HG03103 (cell line): Measurements from ENCODE around the gene SNTB2.

Experiments used
- ATAC-seq: cut with Tn5 transposase; IDR thresholded peaks from one replicate; pipeline ENCODE4 v1.9.1; 2021; ENCODE audit warnings: low read depth; ENCODE audit not compliant: unreplicated experiment

The SNTB2 gene

DNA sequence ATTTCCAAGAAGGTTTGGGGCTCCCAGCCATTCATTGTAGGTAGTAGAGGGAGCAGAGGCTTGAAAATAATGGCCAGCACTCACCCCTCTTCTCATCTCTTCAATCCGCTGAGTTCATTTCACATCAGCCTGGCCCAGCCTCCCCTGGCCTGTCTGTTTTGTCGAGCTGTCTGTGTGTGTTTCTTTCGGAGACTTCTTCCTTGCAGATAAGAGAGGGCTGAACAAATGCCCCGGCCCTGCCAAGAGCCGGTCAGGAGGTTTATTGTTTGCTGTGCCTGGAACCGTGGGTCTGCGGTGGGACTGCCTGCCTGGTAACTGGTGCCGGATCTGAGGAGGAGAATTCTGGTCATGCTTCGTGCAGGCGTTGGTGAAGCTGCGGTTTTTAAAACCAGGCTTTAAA lies 127.6 kb downstream of the SNTB2 start:
- no peak for ATAC-seq

GRCh38 chr16:69315486-69316311 lies 128.7 kb downstream of the SNTB2 start:
- no peak for ATAC-seq

DNA sequence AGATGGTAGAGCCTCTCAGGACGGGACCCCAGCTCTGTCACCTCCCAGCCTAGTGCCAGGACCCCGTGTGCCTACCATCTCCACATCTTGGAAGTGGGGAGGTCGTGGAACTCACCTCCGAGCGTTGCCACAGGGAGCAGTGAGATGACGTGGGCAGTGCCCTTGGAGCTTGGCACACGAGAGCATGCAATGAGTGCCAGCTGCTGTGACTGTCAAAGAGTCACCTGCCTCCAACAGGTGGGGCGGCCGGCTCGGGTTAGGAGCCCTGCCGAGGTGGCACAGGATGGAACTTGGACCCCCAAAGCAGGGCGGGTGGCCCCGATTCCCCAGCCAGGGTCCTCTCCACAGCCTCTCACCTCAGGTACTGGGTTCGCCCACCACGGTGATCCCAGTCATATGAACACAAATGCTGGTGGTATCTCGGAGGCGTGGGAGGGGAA lies 129.7 kb downstream of the SNTB2 start:
- ATAC-seq, result no peak

DNA sequence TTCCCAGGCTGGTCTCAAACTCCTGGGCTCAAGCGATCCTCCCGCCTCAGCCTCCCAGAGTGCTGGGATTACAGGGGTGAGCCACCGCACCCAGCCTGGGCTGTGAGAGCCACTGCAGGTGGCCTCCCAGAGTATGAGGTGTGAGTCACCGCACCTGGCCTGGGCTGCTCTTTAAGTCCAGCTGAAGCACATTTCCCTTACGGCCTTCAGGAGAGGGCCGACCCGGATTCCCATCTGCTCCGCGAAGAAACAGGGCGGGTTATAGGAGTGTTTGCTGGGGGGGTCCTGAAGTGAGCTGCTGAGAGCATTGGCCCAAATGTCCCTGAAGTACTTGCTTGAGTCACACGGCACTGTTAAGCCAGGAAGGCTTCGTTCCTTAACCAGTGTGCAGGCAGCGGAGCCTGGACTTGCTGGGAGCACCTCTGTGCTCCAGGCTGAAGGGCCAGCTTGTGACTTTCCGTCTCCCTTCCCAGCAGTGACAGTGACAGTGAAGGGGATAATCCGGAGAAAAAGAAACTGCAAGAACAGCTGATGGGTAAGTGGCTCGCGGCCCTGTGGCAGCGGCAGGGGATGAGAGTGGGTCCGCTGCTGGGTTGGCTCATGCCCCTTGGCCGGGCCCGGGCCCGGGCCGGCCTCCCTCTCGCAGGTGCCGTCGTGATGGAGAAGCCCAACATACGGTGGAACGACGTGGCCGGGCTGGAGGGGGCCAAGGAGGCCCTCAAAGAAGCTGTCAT lies 131.4 kb downstream of the SNTB2 start:
- no peak for ATAC-seq

DNA sequence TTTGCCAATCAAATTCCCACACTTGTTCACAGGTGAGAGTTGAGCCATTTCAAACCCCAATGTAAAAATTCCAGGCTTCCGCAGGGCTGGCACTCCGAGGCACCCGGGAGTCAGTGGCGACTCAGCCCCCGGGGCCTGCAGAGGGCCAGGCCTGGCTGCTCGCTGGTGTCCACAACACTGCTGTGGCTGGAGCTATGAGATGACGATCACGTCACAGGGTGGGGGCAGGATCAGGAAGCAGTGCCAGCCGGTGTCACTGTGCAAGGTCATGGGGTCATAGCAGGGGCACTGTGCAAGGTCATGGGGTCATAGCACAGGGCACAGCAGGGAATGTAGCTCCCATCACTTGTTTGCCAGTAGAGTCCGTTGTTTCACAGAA lies 131.9 kb downstream of the SNTB2 start:
- ATAC-seq, result no peak

DNA sequence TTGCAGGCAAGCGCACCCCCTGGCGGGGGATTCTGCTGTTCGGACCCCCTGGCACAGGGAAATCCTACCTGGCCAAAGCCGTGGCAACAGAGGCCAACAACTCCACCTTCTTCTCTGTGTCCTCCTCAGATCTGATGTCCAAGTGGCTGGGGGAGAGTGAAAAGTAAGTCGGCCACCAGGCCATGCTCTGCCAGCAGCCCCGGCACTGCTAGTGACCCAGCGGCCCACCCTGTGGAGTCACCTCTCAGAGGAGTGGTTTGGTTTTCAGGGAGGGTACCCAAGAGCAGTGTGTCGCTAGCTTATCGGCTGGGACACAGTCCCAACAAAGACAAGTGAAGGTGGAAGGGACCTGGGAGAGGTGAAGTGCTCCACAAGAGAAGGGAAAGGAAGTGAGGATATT lies 132.4 kb downstream of the SNTB2 start:
- no peak for ATAC-seq

DNA sequence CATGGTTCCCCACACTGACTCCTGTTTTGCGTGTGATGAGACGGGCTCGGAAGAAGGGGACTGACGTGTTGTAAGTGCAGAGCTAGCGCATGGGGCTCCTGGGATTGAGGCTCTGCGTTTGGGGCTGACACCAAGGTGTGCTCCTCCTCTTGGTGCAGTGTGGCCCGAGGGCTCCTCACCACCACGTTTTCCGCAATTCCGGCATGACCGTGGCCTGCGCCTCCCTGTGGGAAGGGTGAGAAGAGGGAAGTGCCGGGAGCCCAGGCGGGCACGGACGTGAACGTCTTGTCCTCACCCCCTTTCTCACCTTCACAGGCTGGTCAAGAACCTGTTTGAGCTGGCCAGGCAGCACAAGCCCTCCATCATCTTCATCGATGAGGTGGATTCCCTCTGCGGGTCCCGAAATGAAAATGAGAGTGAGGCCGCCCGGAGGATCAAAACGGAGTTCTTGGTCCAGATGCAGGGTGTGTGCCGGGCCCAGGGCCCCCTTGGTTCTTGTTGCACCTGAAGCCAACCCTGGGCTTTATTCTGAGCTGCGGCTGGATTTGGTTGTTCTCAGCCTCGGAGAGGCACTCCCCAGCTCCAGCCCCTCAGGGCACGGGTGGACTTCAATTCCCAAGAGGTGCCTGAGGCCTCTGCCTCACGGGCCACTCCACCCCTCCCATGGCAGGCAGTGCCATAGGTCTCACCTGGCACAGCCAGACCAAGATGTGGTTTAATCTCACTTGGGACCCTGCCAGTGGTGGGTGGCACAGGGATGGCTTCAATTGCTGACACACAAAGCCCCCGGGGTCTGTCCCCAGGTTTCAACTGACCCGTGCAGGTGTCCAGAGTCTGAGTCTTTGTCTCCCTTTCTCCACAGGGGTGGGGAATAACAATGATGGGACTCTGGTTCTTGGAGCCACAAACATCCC lies 133.1 kb downstream of the SNTB2 start:
- ATAC-seq, result no peak

DNA sequence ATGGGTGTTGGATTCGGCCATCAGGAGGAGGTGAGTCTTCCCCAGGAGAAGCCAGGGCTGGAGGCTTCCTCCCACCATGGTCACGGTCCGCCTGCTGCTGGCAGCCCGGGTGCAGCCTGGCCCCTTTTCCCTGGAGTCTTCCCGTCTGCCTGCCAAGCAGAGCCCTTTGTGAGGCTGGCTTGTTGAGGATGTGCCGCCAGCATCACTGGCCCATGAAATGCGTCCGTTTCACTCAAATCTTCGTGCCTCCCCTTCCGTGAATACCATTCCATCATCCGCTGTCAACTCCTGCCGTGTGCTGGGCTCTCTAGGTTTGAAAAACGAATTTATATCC lies 133.7 kb downstream of the SNTB2 start:
- no peak for ATAC-seq

GRCh38 chr16:69321080-69321479 lies 134.1 kb downstream of the SNTB2 start:
- no peak for ATAC-seq

DNA sequence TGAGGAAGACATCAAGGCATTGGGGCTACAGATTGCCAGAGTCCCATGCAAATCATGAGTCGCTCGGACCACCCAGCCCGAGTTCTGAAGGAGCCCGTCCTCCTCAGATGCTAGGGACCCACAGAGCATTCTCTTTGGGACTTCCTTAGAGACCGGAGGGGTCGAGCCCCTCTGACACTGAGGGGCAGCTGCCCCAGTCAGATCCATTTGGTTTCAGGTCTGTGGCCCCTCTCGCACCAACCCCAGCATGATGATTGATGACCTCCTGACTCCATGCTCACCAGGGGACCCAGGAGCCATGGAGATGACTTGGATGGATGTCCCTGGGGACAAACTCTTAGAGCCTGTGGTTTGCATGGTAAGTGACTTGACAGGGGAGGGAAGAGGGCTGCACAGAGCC lies 135.4 kb downstream of the SNTB2 start:
- no peak for ATAC-seq

GRCh38 chr16:69323415-69323814 lies 136.5 kb downstream of the SNTB2 start:
- no peak for ATAC-seq

DNA sequence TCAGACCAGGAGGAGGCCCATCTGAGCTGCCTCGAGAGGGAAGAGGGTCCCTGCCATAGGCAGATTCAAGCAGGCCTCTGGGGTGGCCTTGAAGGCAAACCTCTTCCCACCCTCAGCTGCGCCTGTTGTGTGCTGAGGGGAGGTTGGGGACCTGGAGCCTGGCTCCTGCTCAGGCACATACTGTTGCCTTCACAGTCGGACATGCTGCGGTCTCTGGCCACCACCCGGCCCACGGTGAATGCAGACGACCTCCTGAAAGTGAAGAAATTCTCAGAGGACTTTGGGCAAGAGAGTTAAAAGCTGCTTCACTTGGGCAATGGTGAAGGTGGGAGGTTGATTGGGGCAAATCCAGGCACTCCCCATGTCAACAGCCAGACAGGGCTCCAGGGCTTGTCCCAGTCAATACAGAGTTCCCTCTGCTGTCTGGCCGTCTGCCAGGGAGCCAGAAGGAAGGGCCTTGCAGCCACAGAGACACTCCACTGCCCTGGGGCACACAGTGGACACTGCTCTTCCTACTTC lies 137.1 kb downstream of the SNTB2 start:
- ATAC-seq, result no peak

DNA sequence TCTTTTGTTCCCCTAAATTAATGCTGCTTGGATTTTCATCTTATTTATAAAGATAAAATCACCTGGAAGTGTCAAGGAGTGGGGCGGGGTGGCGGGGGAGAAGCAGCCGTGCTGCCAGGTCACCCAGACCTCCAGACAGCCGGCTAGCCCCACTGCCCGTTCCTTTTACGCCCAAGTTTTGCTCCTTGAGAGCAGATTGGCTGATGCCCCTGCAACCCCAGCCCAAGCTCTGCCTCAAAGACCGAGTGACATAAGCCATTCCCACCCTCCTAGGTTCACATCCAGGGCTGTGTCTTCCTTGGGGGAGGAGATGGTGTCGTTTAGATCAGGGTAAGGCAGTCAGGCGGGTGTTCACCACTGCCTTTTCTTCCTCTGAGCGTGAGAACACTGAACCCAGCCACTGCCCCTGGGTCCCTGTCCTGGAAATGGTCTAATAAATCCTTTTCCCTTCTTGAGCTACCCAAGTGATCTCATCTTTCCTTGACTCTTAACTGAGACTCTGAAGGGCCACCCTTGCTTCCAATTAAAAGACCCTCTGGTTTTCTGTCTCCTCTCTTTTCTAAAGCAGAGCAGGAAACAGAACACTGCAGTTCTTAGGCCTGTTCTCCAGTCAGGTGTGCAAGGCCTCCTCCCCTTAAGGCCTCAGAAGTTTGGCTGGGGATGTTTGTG lies 137.8 kb downstream of the SNTB2 start:
- no peak for ATAC-seq

- no peak for ATAC-seq
Measured at GRCh38 chr16:69325784-69326171, 138.8 kb downstream of the SNTB2 start.

GRCh38 chr16:69326172-69326873 lies 139.4 kb downstream of the SNTB2 start:
- no peak for ATAC-seq

GRCh38 chr16:69327585-69328310 lies 140.8 kb downstream of the SNTB2 start:
- no peak for ATAC-seq

DNA sequence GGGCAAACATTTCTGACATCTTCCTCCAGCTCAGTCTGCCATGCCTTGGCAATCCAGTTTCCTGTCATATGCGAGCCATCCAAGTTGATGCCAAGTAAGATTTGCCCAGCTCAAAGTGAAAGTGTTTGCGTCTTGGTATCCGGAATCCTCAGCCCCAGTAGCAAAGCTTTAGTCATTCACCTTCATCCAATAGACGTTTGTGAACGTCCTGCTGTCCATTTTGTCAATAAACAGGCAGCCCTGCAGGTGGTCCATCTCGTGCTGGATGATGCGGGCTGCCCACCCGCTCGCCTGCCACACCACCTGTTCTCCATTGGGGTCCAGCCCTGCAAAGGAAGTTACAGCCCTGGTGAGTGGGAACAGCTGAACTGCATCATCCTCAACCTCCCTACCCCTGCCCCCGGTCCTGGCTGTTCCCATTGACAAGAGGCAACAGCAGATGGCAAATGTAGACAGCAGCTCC lies 141.9 kb downstream of the SNTB2 start:
- ATAC-seq, result no peak

DNA sequence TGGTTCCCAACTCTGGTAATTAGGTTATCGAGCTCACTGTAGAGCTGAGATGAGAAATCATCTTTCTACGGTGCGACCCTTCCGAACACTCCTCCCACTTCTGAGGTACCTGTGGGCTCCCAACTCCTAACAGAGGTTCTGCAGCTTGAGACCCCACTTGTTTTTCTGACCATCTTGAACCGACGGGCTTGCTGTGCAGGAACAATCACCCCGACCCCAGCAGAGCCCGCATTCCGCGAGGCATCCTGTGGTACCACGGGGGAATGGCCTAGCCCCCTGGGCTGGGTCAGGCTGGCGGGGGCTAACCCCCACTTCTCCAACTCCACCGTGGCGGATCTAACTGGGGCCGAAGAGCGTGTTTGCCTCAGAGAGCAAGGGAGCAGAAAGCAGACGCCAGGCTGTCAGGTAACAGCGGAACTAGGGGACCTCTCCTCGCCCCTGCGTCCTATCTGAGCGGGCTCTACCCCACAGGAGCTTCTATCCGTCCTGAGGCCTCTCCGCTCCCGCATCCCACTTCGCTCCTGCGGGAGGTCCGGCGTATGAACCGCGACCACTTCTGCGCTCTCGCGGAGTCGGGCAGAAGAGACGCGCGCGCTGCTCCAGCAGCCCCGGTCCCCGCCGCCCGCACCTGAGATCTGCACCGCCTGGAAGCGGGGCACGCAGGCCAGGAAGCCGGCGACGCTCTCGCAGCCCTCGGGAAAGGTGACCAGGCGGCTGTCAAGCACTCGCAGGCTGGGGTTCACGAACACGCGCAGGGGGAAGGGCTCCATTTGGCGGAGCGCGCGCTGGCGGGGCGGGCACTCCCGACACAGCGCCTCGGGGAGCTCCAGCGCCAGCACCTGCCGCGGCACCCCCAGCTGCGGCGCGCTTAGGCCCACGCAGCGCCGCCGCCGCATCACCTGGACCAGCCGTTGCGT lies 142.7 kb downstream of the SNTB2 start:
- ATAC-seq, result peak; percentile 23
